Adrenal gland (tissue), 5 donors: ENCODE results near the gene OXNAD1.

Experiments used
- CTCF ChIP-seq, 6 experiments: fragments of 450-650 bp in 4 of 6; fragments of 200-600 bp in 2 of 6; sonication (generic) in 1 of 6; IDR thresholded peaks; 1 replicate in 5 of 6; 2 replicates in 1 of 6; pipeline versions ENCODE4 v1.5.1 to v1.8.0; 2016 to 2021; ENCODE audit warnings: antibody characterized with exemption in 6 of 6, mild to moderate bottlenecking in 2 of 6, moderate library complexity in 1 of 6
- POLR2A ChIP-seq, 2 donors: fragments of 450-650 bp; IDR thresholded peaks; one replicate each; pipeline ENCODE4 v1.6.1; 2017; ENCODE audit warnings: antibody characterized with exemption in 2 of 2, mild to moderate bottlenecking in 2 of 2, moderate library complexity in 1 of 2
- donor health status: DM: no; HTN: no; CAD: no.

DNA sequence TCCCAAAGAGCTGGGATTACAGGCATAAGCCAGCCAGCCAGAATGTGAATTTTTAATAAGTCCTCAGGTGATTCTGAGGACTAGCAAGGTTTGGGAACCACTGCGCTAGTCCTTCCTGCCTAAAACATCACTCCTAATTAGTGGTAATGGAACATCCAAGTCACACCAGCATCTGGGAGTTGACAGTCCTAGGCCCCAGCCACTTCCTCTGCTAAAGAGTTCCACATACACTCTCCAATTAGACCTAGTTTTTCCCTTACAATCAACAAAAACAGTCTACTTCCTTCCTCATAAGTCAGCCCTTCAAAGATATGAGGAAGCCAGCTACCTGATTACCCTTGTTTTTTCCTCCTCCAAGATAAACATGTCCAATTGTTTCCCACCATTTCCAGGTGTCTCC is 78.1 kb downstream of the OXNAD1 start:
- no peak for TF ChIP-seq CTCF (IDR thresholded peaks at IDR 0.05)
- no peak for TF ChIP-seq POLR2A (IDR thresholded peaks at IDR 0.05)
